GM12878 (cell line): Measurements from ENCODE around the gene HMOX2.

Source experiments
- BCL3 ChIP-seq: IDR thresholded peaks from 2 replicates; pipeline ENCODE4 v1.6.1; 2011; ENCODE audit warnings: borderline replicate concordance, low read depth, mild to moderate bottlenecking, moderate library complexity, low read length; ENCODE audit not compliant: insufficient read depth, poor library complexity, severe bottlenecking
- CEBPZ ChIP-seq: fragments of 150-350 bp; IDR thresholded peaks from 2 replicates; pipeline ENCODE4 v1.6.1; 2016; ENCODE audit warnings: low read depth, low read length
- CTCF ChIP-seq, 3 experiments: IDR thresholded peaks in 2 of 3; conservative IDR thresholded peaks in 1 of 3; 2 replicates each; pipeline ENCODE4 v1.5.1; 2011; ENCODE audit warnings: low read depth in 3 of 3, low read length in 3 of 3, mild to moderate bottlenecking in 3 of 3, control low read depth in 2 of 3, moderate library complexity in 2 of 3, inconsistent platforms in 1 of 3, mixed read lengths in 1 of 3; ENCODE audit not compliant: control insufficient read depth in 2 of 3, insufficient read depth in 1 of 3; ENCODE audit errors: extremely low read depth in 1 of 3
- FOS ChIP-seq: IDR thresholded peaks from 3 replicates; pipeline ENCODE4 v1.6.1; 2011; ENCODE audit warnings: borderline replicate concordance; ENCODE audit not compliant: insufficient read length; ENCODE audit errors: extremely low read depth
- FOXK2 ChIP-seq: fragments of 450-650 bp; IDR thresholded peaks from 2 replicates; pipeline ENCODE4 v1.6.1; 2017; ENCODE audit warnings: mild to moderate bottlenecking, moderate library complexity
- HDAC6 ChIP-seq: fragments of 200-600 bp; sonication (generic); IDR thresholded peaks from one replicate; pipeline ENCODE4 v1.8.0; 2017; ENCODE audit warnings: antibody characterized with exemption; ENCODE audit not compliant: unreplicated experiment
- KAT2A ChIP-seq: conservative IDR thresholded peaks from 2 replicates; pipeline ENCODE4 v1.6.1; 2011; ENCODE audit warnings: low read depth, low read length; ENCODE audit not compliant: control insufficient read depth
- NR2C2 ChIP-seq: IDR thresholded peaks from 2 replicates; pipeline ENCODE4 v1.6.1; 2011; ENCODE audit warnings: borderline replicate concordance, low read depth; ENCODE audit not compliant: control insufficient read depth, insufficient read length
- RAD21 ChIP-seq: IDR thresholded peaks from 2 replicates; pipeline ENCODE4 v1.6.1; 2011; ENCODE audit warnings: mild to moderate bottlenecking, low read depth, low read length, moderate library complexity; ENCODE audit not compliant: insufficient read depth
- RFX5 ChIP-seq: IDR thresholded peaks from 2 replicates; pipeline ENCODE4 v1.6.1; 2011; ENCODE audit warnings: low read depth, low read length, improper control_type of control experiment
- SKIL ChIP-seq: fragments of 450-650 bp; IDR thresholded peaks from 2 replicates; pipeline ENCODE4 v1.6.1; 2017; ENCODE audit warnings: mild to moderate bottlenecking, low read depth, inconsistent platforms; ENCODE audit not compliant: poor library complexity, severe bottlenecking
- SMAD1 ChIP-seq: fragments of 450-650 bp; IDR thresholded peaks from 2 replicates; pipeline ENCODE4 v1.6.1; 2018; ENCODE audit warnings: mild to moderate bottlenecking, low read depth; ENCODE audit not compliant: partially characterized antibody
- SRF ChIP-seq, 2 experiments: IDR thresholded peaks; 2 replicates each; pipeline ENCODE4 v1.6.1; 2011; ENCODE audit warnings: low read depth in 2 of 2, low read length in 2 of 2, mild to moderate bottlenecking in 1 of 2, moderate library complexity in 1 of 2

GRCh38 chr16:4501071-4501478, 24.9 kb downstream of the HMOX2 start:
- TF ChIP-seq CTCF (IDR thresholded peaks at IDR 0.05 in 2 of 3, conservative IDR thresholded peaks at IDR 0.05 in 1 of 3; ENCODE audit: control insufficient read depth in 2 of 3, extremely low read depth in 1 of 3, insufficient read depth in 1 of 3, low read depth in 3 of 3, low read length in 3 of 3) = no peak
- TF ChIP-seq FOXK2 = no peak
- TF ChIP-seq SRF (IDR thresholded peaks at IDR 0.05; ENCODE audit: low read depth in 2 of 2, low read length in 2 of 2) = no peak
- no peak for TF ChIP-seq SKIL
- no peak for TF ChIP-seq SMAD1
- TF ChIP-seq KAT2A = no peak
- TF ChIP-seq FOS = no peak
- no peak for TF ChIP-seq NR2C2
- TF ChIP-seq CEBPZ = no peak
- TF ChIP-seq RFX5 = no peak
- TF ChIP-seq BCL3 = no peak
- TF ChIP-seq RAD21 = no peak
- TF ChIP-seq HDAC6 = no peak
